Neural progenitor cell (in vitro differentiated cells): ENCODE measurements around the gene OR10A2. TPM values are rescaled to one million over a fixed set of nuclear protein-coding genes. Genes with fewer than 3 reads are reported as not detected.

Experiments
- DNase-seq: peaks from one replicate; pipeline ENCODE4 v3.0.0-alpha.2; 2016; ENCODE audit warnings: low spot score
- H2AFZ ChIP-seq: fragments of 200-600 bp; sonication (generic); replicated peaks from 2 replicates; pipeline ENCODE4 v1.6.1; 2016; ENCODE audit warnings: antibody characterized with exemption
- H3F3A ChIP-seq: fragments of 200-600 bp; sonication (generic); 2 replicates; pipeline ENCODE4 v1.6.1; 2016; ENCODE audit warnings: antibody characterized with exemption, low read depth
- H3K27ac ChIP-seq: fragments of 200-600 bp; sonication (generic); 2 replicates; pipeline ENCODE4 v1.5.1; 2016; ENCODE audit warnings: mild to moderate bottlenecking
- H3K27me3 ChIP-seq: fragments of 200-600 bp; sonication (generic); 2 replicates; pipeline ENCODE4 v1.6.1; 2016; ENCODE audit warnings: mild to moderate bottlenecking, moderate library complexity
- H3K36me3 ChIP-seq: fragments of 200-600 bp; sonication (generic); 2 replicates; pipeline ENCODE4 v1.5.1; 2016
- H3K4me1 ChIP-seq: fragments of 200-600 bp; sonication (generic); 2 replicates; pipeline ENCODE4 v1.6.1; 2016; ENCODE audit warnings: mixed run types
- H3K4me2 ChIP-seq: fragments of 200-600 bp; sonication (generic); 2 replicates; pipeline ENCODE4 v1.6.1; 2016
- H3K4me3 ChIP-seq: fragments of 200-600 bp; sonication (generic); 2 replicates; pipeline ENCODE4 v1.5.1; 2016
- H3K79me2 ChIP-seq: fragments of 200-600 bp; sonication (generic); 2 replicates; pipeline ENCODE4 v1.6.1; 2016; ENCODE audit warnings: low read depth
- H3K9ac ChIP-seq: fragments of 200-600 bp; sonication (generic); 2 replicates; pipeline ENCODE4 v1.6.1; 2016
- H3K9me3 ChIP-seq: fragments of 200-600 bp; sonication (generic); 2 replicates; pipeline ENCODE4 v1.5.1; 2016; ENCODE audit warnings: low read depth
- H4K20me1 ChIP-seq: fragments of 200-600 bp; sonication (generic); 2 replicates; pipeline ENCODE4 v1.6.1; 2016; ENCODE audit warnings: low read depth
- H3K27ac Mint-ChIP-seq: 3 replicates; pipeline ENCODE4 v1.8.0; 2021; ENCODE audit warnings: mixed read lengths
- H3K27me3 Mint-ChIP-seq: 2 replicates; pipeline ENCODE4 v1.8.0; 2022; ENCODE audit warnings: low read depth, mild to moderate bottlenecking, inconsistent platforms, moderate library complexity, mixed read lengths; ENCODE audit not compliant: insufficient read depth
- H3K36me3 Mint-ChIP-seq: 3 replicates; pipeline ENCODE4 v1.8.0; 2021; ENCODE audit warnings: mixed read lengths
- H3K4me1 Mint-ChIP-seq: 3 replicates; pipeline ENCODE4 v1.8.0; 2021; ENCODE audit warnings: mixed read lengths
- H3K4me3 Mint-ChIP-seq: 3 replicates; pipeline ENCODE4 v1.8.0; 2021; ENCODE audit warnings: mild to moderate bottlenecking, moderate library complexity, mixed read lengths
- H3K9me3 Mint-ChIP-seq: 3 replicates; pipeline ENCODE4 v1.8.0; 2020; ENCODE audit warnings: mixed read lengths
- CTCF ChIP-seq: fragments of 200-600 bp; sonication (generic); IDR thresholded peaks from 2 replicates; pipeline ENCODE4 v1.5.1; 2017; ENCODE audit warnings: antibody characterized with exemption, mild to moderate bottlenecking
- EZH2 ChIP-seq: fragments of 200-600 bp; sonication (generic); IDR thresholded peaks from 2 replicates; pipeline ENCODE4 v1.6.1; 2017; ENCODE audit warnings: antibody characterized with exemption, mild to moderate bottlenecking, moderate library complexity
- EZH2phosphoT487 ChIP-seq: fragments of 200-600 bp; sonication (generic); IDR thresholded peaks from 2 replicates; pipeline ENCODE4 v1.6.1; 2017; ENCODE audit warnings: antibody characterized with exemption
- total RNA-seq: library from RNA; depleted of rRNA; stranded (reverse); fragments of >200 nt; gene quantifications from 2 replicates; pipeline ENCODE4 v1.2.3, GENCODE V29; 2015; ENCODE audit warnings: low replicate concordance

OR10A2 gene
- total RNA-seq, 1 donor from 2014 or later, result not detected

GRCh38 chr11:6818967-6819366 is 43.9 kb upstream of the OR10A2 start:
- no peaks in the 10 kb centered on the region for H3K4me1 ChIP-seq
- H3K4me3 ChIP-seq, result no peak overlapping the region
- no peak for TF ChIP-seq EZH2
- TF ChIP-seq EZH2phosphoT487, result no peak
- no peak for TF ChIP-seq CTCF
- Mint-ChIP-seq H3K4me3 (no peak overlapping the region), H3K36me3 (no peaks in the 10 kb centered on the region), H3K9me3 (peaks cover 5% of the 10 kb centered on the region), H3K27ac (no peak overlapping the region), H3K4me1 (peaks cover 4% of the 10 kb centered on the region), H3K27me3 (peaks cover 2% of the 10 kb centered on the region)
- no peaks in the 10 kb centered on the region for H3F3A ChIP-seq
- H3K27ac ChIP-seq, result no peak overlapping the region
- DNase-seq, result no peak
- H3K36me3 ChIP-seq, result no peaks in the 10 kb centered on the region
- no peak overlapping the region for H3K4me2 ChIP-seq
- H4K20me1 ChIP-seq, result no peaks in the 10 kb centered on the region
- no peak overlapping the region for H2AFZ ChIP-seq
- no peaks in the 10 kb centered on the region for H3K27me3 ChIP-seq
- no peak overlapping the region for H3K9ac ChIP-seq
- no peaks in the 10 kb centered on the region for H3K79me2 ChIP-seq
- no peaks in the 10 kb centered on the region for H3K9me3 ChIP-seq

GRCh38 chr11:6824136-6824823 is 38.6 kb upstream of the OR10A2 start:
- no peak overlapping the region for H3K4me3 ChIP-seq
- TF ChIP-seq CTCF, result no peak
- no peak for TF ChIP-seq EZH2phosphoT487
- TF ChIP-seq EZH2, result no peak
- Mint-ChIP-seq H3K36me3 (no peaks in the 10 kb centered on the region), H3K4me1 (no peaks in the 10 kb centered on the region), H3K27ac (no peak overlapping the region), H3K4me3 (no peak overlapping the region), H3K27me3 (peaks cover 3% of the 10 kb centered on the region), H3K9me3 (peaks cover 3% of the 10 kb centered on the region)
- no peak for DNase-seq
- no peaks in the 10 kb centered on the region for H3K79me2 ChIP-seq
- peak overlapping the region; percentile 6 for H2AFZ ChIP-seq
- no peak overlapping the region for H3K9ac ChIP-seq
- no peaks in the 10 kb centered on the region for H3K9me3 ChIP-seq
- H3K27me3 ChIP-seq, result no peaks in the 10 kb centered on the region
- no peaks in the 10 kb centered on the region for H3K36me3 ChIP-seq
- H3K4me2 ChIP-seq, result no peak overlapping the region
- H3K27ac ChIP-seq, result no peak overlapping the region
- no peaks in the 10 kb centered on the region for H3K4me1 ChIP-seq
- H4K20me1 ChIP-seq, result no peaks in the 10 kb centered on the region
- H3F3A ChIP-seq, result no peaks in the 10 kb centered on the region

GRCh38 chr11:6825231-6825744 is 37.6 kb upstream of the OR10A2 start:
- no peaks in the 10 kb centered on the region for H3K4me1 Mint-ChIP-seq
- no peaks in the 10 kb centered on the region for H3K36me3 Mint-ChIP-seq
- H3K9me3 Mint-ChIP-seq, result peaks cover under 1% of the 10 kb centered on the region

More at GRCh38 chr11:6825231-6825744, 37.6 kb upstream of the OR10A2 start:
- TF ChIP-seq CTCF (no peak), EZH2phosphoT487 (no peak), EZH2 (no peak)
- H3K4me3 ChIP-seq, result no peak overlapping the region
- H2AFZ ChIP-seq, result no peak overlapping the region
- Mint-ChIP-seq H3K27ac (no peak overlapping the region), H3K27me3 (peaks cover 3% of the 10 kb centered on the region), H3K4me3 (no peak overlapping the region)
- no peaks in the 10 kb centered on the region for H3K4me1 ChIP-seq
- no peak for DNase-seq
- no peak overlapping the region for H3K9ac ChIP-seq
- H3K27me3 ChIP-seq, result no peaks in the 10 kb centered on the region
- no peak overlapping the region for H3K4me2 ChIP-seq
- no peaks in the 10 kb centered on the region for H4K20me1 ChIP-seq
- H3K36me3 ChIP-seq, result no peaks in the 10 kb centered on the region
- H3F3A ChIP-seq, result no peaks in the 10 kb centered on the region
- no peak overlapping the region for H3K27ac ChIP-seq
- H3K79me2 ChIP-seq, result no peaks in the 10 kb centered on the region
- H3K9me3 ChIP-seq, result no peaks in the 10 kb centered on the region
